H9 (cell line): ENCODE measurements around the gene EFTUD2. TPM values are rescaled to one million over a fixed set of nuclear protein-coding genes. Genes with fewer than 3 reads are reported as not detected.

Source experiments
- DNase-seq: peaks from one replicate; pipeline ENCODE4 v3.0.0-alpha.2; 2017
- H2AFZ ChIP-seq: one replicate; pipeline ENCODE4 v1.6.1; 2013; ENCODE audit warnings: mild to moderate bottlenecking, low read length, control low read depth, moderate library complexity
- H2AK5ac ChIP-seq: 2 replicates; pipeline ENCODE4 v1.6.1; 2013; ENCODE audit warnings: low read length, control low read depth, mixed read lengths; ENCODE audit not compliant: insufficient read length
- H2BK120ac ChIP-seq: one replicate; pipeline ENCODE4 v1.6.1; 2013; ENCODE audit warnings: low read depth, mild to moderate bottlenecking, low read length, control low read depth, inconsistent platforms; ENCODE audit not compliant: poor library complexity, severe bottlenecking
- H2BK12ac ChIP-seq: 2 replicates; pipeline ENCODE4 v1.6.1; 2013; ENCODE audit warnings: low read length, control low read depth, mixed read lengths, low read depth; ENCODE audit not compliant: insufficient read length
- H2BK15ac ChIP-seq: 2 replicates; pipeline ENCODE4 v1.6.1; 2013; ENCODE audit warnings: low read depth, low read length, control low read depth
- H2BK20ac ChIP-seq: one replicate; pipeline ENCODE4 v1.6.1; 2013; ENCODE audit warnings: low read depth, mild to moderate bottlenecking, low read length, control low read depth, inconsistent platforms; ENCODE audit not compliant: poor library complexity, severe bottlenecking
- H2BK5ac ChIP-seq: 2 replicates; pipeline ENCODE4 v1.6.1; 2013; ENCODE audit warnings: low read length, control low read depth, mixed read lengths; ENCODE audit not compliant: insufficient read length
- H3K14ac ChIP-seq: 2 replicates; pipeline ENCODE4 v1.6.1; 2013; ENCODE audit warnings: low read length, control low read depth; ENCODE audit not compliant: insufficient read depth
- H3K18ac ChIP-seq: 2 replicates; pipeline ENCODE4 v1.6.1; 2013; ENCODE audit warnings: low read depth, mild to moderate bottlenecking, mixed read lengths, low read length, control low read depth; ENCODE audit not compliant: insufficient read length
- H3K23ac ChIP-seq: 2 replicates; pipeline ENCODE4 v1.6.1; 2013; ENCODE audit warnings: low read length, control low read depth, mixed read lengths, low read depth; ENCODE audit not compliant: insufficient read length
- H3K23me2 ChIP-seq: 2 replicates; pipeline ENCODE4 v1.6.1; 2013; ENCODE audit warnings: low read depth, mild to moderate bottlenecking, mixed read lengths, low read length, control low read depth; ENCODE audit not compliant: insufficient read length, poor library complexity, severe bottlenecking
- H3K27ac ChIP-seq: 2 replicates; pipeline ENCODE4 v1.5.1; 2013; ENCODE audit warnings: low read length, control low read depth, mixed read lengths, low read depth; ENCODE audit not compliant: insufficient read length
- H3K27me3 ChIP-seq: 2 replicates; pipeline ENCODE4 v1.6.1; 2013; ENCODE audit warnings: low read length, control low read depth, inconsistent platforms; ENCODE audit not compliant: insufficient read depth
- H3K4ac ChIP-seq: 2 replicates; pipeline ENCODE4 v1.6.1; 2013; ENCODE audit warnings: low read depth, mild to moderate bottlenecking, control low read depth, inconsistent platforms, low read length, moderate library complexity
- H3K4me1 ChIP-seq: 2 replicates; pipeline ENCODE4 v1.6.1; 2013; ENCODE audit warnings: low read length, control low read depth, inconsistent platforms; ENCODE audit not compliant: insufficient read depth
- H3K4me2 ChIP-seq: 2 replicates; pipeline ENCODE4 v1.6.1; 2013; ENCODE audit warnings: low read length, control low read depth, mixed read lengths; ENCODE audit not compliant: insufficient read length, insufficient read depth
- H3K56ac ChIP-seq: 2 replicates; pipeline ENCODE4 v1.6.1; 2013; ENCODE audit warnings: low read depth, mild to moderate bottlenecking, mixed read lengths, low read length, control low read depth; ENCODE audit not compliant: insufficient read length
- H3K79me1 ChIP-seq: 2 replicates; pipeline ENCODE4 v1.6.1; 2013; ENCODE audit warnings: low read depth, mild to moderate bottlenecking, moderate library complexity, low read length, control low read depth, inconsistent platforms; ENCODE audit not compliant: insufficient read depth, poor library complexity, severe bottlenecking
- H3K79me2 ChIP-seq: 2 replicates; pipeline ENCODE4 v1.6.1; 2013; ENCODE audit warnings: low read length, control low read depth, inconsistent platforms; ENCODE audit not compliant: insufficient read depth
- H3K9ac ChIP-seq: 2 replicates; pipeline ENCODE4 v1.6.1; 2013; ENCODE audit warnings: low read length, control low read depth, mixed read lengths; ENCODE audit not compliant: insufficient read length; ENCODE audit errors: extremely low read depth
- H3K9me3 ChIP-seq: one replicate; pipeline ENCODE4 v1.6.1; 2013; ENCODE audit warnings: low read depth, low read length, inconsistent platforms; ENCODE audit not compliant: control insufficient read depth
- H3T11ph ChIP-seq: one replicate; pipeline ENCODE4 v1.6.1; 2013; ENCODE audit warnings: mild to moderate bottlenecking, low read length, control low read depth, inconsistent platforms
- H4K20me1 ChIP-seq: one replicate; pipeline ENCODE4 v1.6.1; 2013; ENCODE audit not compliant: control insufficient read depth, insufficient read length, insufficient read depth
- H4K5ac ChIP-seq: 2 replicates; pipeline ENCODE4 v1.6.1; 2013; ENCODE audit warnings: low read depth, mild to moderate bottlenecking, mixed read lengths, low read length, control low read depth; ENCODE audit not compliant: insufficient read length
- H4K8ac ChIP-seq: replicated peaks from 2 replicates; pipeline ENCODE4 v1.6.1; 2013; ENCODE audit warnings: low read length, control low read depth, mixed read lengths, low read depth; ENCODE audit not compliant: insufficient read length
- H4K91ac ChIP-seq: 2 replicates; pipeline ENCODE4 v1.6.1; 2013; ENCODE audit warnings: low read depth, mild to moderate bottlenecking, moderate library complexity, mixed read lengths, low read length, control low read depth; ENCODE audit not compliant: insufficient read length
- H3K27ac Mint-ChIP-seq, 3 experiments: 2 replicates in 2 of 3; 3 replicates in 1 of 3; pipeline ENCODE4 v1.8.0; 2020 to 2021; ENCODE audit warnings: mixed read lengths in 3 of 3, mild to moderate bottlenecking in 1 of 3, moderate library complexity in 1 of 3
- H3K27me3 Mint-ChIP-seq: 2 replicates; pipeline ENCODE4 v1.8.0; 2021; ENCODE audit warnings: low read depth, mild to moderate bottlenecking, moderate library complexity, mixed read lengths
- H3K36me3 Mint-ChIP-seq, 3 experiments: 2 replicates in 2 of 3; 3 replicates in 1 of 3; pipeline ENCODE4 v1.8.0; 2020 to 2021; ENCODE audit warnings: low read depth in 3 of 3, mixed read lengths in 3 of 3; ENCODE audit not compliant: insufficient read depth in 1 of 3
- H3K4me1 Mint-ChIP-seq, 2 experiments: 2 replicates each; pipeline ENCODE4 v1.8.0; 2020; ENCODE audit warnings: mixed read lengths in 2 of 2
- H3K4me3 Mint-ChIP-seq, 2 experiments: 2 replicates in 1 of 2; 3 replicates in 1 of 2; pipeline ENCODE4 v1.8.0; 2020 to 2021; ENCODE audit warnings: mild to moderate bottlenecking in 2 of 2, mixed read lengths in 2 of 2, moderate library complexity in 1 of 2
- H3K9me3 Mint-ChIP-seq, 2 experiments: 2 replicates in 1 of 2; 3 replicates in 1 of 2; pipeline ENCODE4 v1.8.0; 2020; ENCODE audit warnings: mild to moderate bottlenecking in 2 of 2, mixed read lengths in 2 of 2, moderate library complexity in 1 of 2
- CTCF ChIP-seq: fragments of 200-600 bp; sonication (generic); conservative IDR thresholded peaks from 3 replicates; pipeline ENCODE4 v1.8.0; 2021; ENCODE audit warnings: antibody characterized with exemption, mild to moderate bottlenecking
- WGBS: extraction: QIAGEN DNeasy Blood & Tissue Kit; methylation state at CpG from one replicate; pipeline ENCODE4 v1.1.7; 2013; ENCODE audit warnings: missing lambda C conversion rate, low lambda C conversion rate, mixed read lengths; ENCODE audit not compliant: insufficient read length; ENCODE audit errors: extremely low coverage; 5-methylcytosine and 5-hydroxymethylcytosine counted together
- total RNA-seq: library from RNA; stranded (reverse); gene quantifications from 2 replicates; pipeline ENCODE4 v1.2.1, GENCODE V29; 2021

EFTUD2 gene
- total RNA-seq, 1 experiment from 2014 or later: 150 TPM

GRCh38 chr17:44924107-44924544, 24.9 kb upstream of the EFTUD2 start:
- Histone ChIP-seq H3K79me1 (no peaks in the 10 kb centered on the region), H3K4ac (no peak overlapping the region), H3K18ac (no peak overlapping the region), H3K4me2 (no peak overlapping the region), H3K23ac (no peak overlapping the region), H2AFZ (no peak overlapping the region), H2BK20ac (no peak overlapping the region), H3K27ac (no peak overlapping the region), H2AK5ac (no peak overlapping the region), H3K23me2 (no peaks in the 10 kb centered on the region), H3K4me1 (peaks cover 7% of the 10 kb centered on the region; the same call in 1 of the 2 replicates), H3K56ac (no peak overlapping the region), H4K20me1 (no peaks in the 10 kb centered on the region), H3K14ac (no peak overlapping the region), H2BK15ac (no peak overlapping the region), H3T11ph (no peak overlapping the region), H4K5ac (no peak overlapping the region), H3K9me3 (no peaks in the 10 kb centered on the region), H4K91ac (no peak overlapping the region), H3K27me3 (no peaks in the 10 kb centered on the region), H4K8ac (no peak overlapping the region), H3K79me2 (no peaks in the 10 kb centered on the region), H2BK120ac (no peak overlapping the region), H2BK12ac (no peak overlapping the region), H2BK5ac (no peak overlapping the region), H3K9ac (no peak overlapping the region)
- no peak for TF ChIP-seq CTCF
- Mint-ChIP-seq H3K4me3 (no peak overlapping the region), H3K9me3 (no peaks in the 10 kb centered on the region), H3K4me1 (peaks cover 17 to 32% of the 10 kb centered on the region in 2 experiments), H3K27ac (peak overlapping the region in 1 of 3 experiments; percentile 90; a peak in 3 of 7 replicates), H3K36me3 (peaks cover 25 to 41% (median 36%) of the 10 kb centered on the region in 3 experiments), H3K27me3 (peaks cover 15% of the 10 kb centered on the region)
- no peak for DNase-seq
- WGBS: no CpG with 5 or more reads among the region's 9 CpGs
